ENCODE measurements around the gene MPIG6B.
A peak's percentile ranks its signal among the peaks of the same experiment; 100 is the strongest.

The MPIG6B gene

GRCh38 chr6:31762878-31763618 lies 39.9 kb downstream of the MPIG6B start:
- Histone ChIP-seq H3F3A (ENCODE audit: insufficient read depth, low read length) (no peaks in the 10 kb centered on the region; the same call in 1 of the 2 replicates), H3K4me2 (ENCODE audit: low read depth, low read length) (no peak overlapping the region), H3K36me3 (replicated peaks; ENCODE audit: insufficient read depth, low read length) (no peaks in the 10 kb centered on the region), H3K9me3 (replicated peaks; ENCODE audit: insufficient read depth, low read length) (no peaks in the 10 kb centered on the region), H2AFZ (ENCODE audit: low read length) (no peak overlapping the region), H3K9me2 (replicated peaks; ENCODE audit: insufficient read depth, low read length) (no peaks in the 10 kb centered on the region), H4K20me1 (ENCODE audit: insufficient read depth, low read length) (no peaks in the 10 kb centered on the region), H3K9ac (ENCODE audit: low read length) (no peak overlapping the region), H3K27ac (ENCODE audit: low read length) (no peak overlapping the region), H3K27me3 (replicated peaks; ENCODE audit: insufficient read depth, low read length) (no peaks in the 10 kb centered on the region), H3K79me2 (ENCODE audit: low read length) (no peaks in the 10 kb centered on the region), H3K4me1 (ENCODE audit: low read length) (peaks cover 16% of the 10 kb centered on the region), H3K4me3 (ENCODE audit: low read length) (no peak overlapping the region)
- no peak for DNase-seq
- TF ChIP-seq EZH2phosphoT487 (IDR thresholded peaks at IDR 0.05; ENCODE audit: low read length) (no peak), CTCF (IDR thresholded peaks at IDR 0.05; ENCODE audit: low read length) (no peak), EZH2 (optimal IDR thresholded peaks at IDR 0.05; ENCODE audit: low read depth, low read length) (no peak)

DNA sequence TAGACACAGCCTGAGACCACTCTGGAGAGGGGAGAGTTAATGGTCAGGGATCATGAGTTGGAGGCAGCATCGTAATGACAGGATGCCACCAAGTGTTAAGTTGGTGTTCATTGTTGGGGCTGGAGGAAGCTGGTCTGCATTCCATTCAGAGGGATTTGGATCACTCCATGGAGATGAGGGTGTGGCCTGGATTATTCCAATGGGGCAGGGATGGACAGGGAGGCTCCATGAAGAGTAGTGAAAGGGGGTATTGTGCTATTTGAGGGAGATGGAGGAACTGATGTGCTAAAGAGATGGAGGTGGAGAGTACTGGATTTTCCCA lies 40.4 kb downstream of the MPIG6B start:
- Histone ChIP-seq H3K9me3 (replicated peaks; ENCODE audit: insufficient read depth, low read length) (no peaks in the 10 kb centered on the region), H3F3A (ENCODE audit: insufficient read depth, low read length) (no peaks in the 10 kb centered on the region; the same call in 1 of the 2 replicates), H3K27ac (ENCODE audit: low read length) (no peak overlapping the region), H3K4me2 (ENCODE audit: low read depth, low read length) (no peak overlapping the region), H3K27me3 (replicated peaks; ENCODE audit: insufficient read depth, low read length) (no peaks in the 10 kb centered on the region), H4K20me1 (ENCODE audit: insufficient read depth, low read length) (no peaks in the 10 kb centered on the region), H2AFZ (ENCODE audit: low read length) (no peak overlapping the region), H3K9ac (ENCODE audit: low read length) (no peak overlapping the region), H3K4me1 (ENCODE audit: low read length) (peaks cover 16% of the 10 kb centered on the region), H3K79me2 (ENCODE audit: low read length) (no peaks in the 10 kb centered on the region), H3K4me3 (ENCODE audit: low read length) (no peak overlapping the region), H3K9me2 (replicated peaks; ENCODE audit: insufficient read depth, low read length) (no peaks in the 10 kb centered on the region), H3K36me3 (replicated peaks; ENCODE audit: insufficient read depth, low read length) (no peaks in the 10 kb centered on the region)
- TF ChIP-seq EZH2phosphoT487 (IDR thresholded peaks at IDR 0.05; ENCODE audit: low read length) (no peak), CTCF (IDR thresholded peaks at IDR 0.05; ENCODE audit: low read length) (no peak), EZH2 (optimal IDR thresholded peaks at IDR 0.05; ENCODE audit: low read depth, low read length) (no peak)
- DNase-seq: no peak

DNA sequence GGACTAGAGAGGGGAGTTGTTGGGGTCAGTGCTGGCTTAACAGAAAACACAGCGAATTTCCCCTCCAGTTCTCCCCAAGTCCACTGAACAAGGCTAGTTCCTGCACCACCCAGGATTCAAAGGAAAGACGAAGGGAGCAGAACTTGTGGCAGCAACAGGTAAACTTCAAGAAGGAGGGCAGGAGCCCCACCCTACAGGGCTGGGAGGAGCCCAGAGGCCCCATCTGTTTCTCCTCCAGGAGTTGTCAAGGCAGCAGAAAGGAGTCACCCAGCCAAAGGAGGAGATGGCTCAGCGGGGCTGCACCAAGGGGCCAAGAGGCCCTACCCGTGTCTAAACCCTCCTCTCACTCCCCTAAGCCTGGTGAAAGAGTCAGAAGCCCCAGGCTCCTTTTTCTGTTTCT lies 41.0 kb downstream of the MPIG6B start:
- no peaks in the 10 kb centered on the region for H3K27me3 ChIP-seq (replicated peaks; ENCODE audit: insufficient read depth, low read length)
- no peaks in the 10 kb centered on the region for H3K79me2 ChIP-seq (ENCODE audit: low read length)
- no peak overlapping the region for H2AFZ ChIP-seq (ENCODE audit: low read length)
- H3F3A ChIP-seq (ENCODE audit: insufficient read depth, low read length): no peaks in the 10 kb centered on the region; the same call in 1 of the 2 replicates
- no peak overlapping the region for H3K4me3 ChIP-seq (ENCODE audit: low read length)
- no peaks in the 10 kb centered on the region for H4K20me1 ChIP-seq (ENCODE audit: insufficient read depth, low read length)
- DNase-seq: no peak
- no peak for TF ChIP-seq EZH2 (optimal IDR thresholded peaks at IDR 0.05; ENCODE audit: low read depth, low read length)
- TF ChIP-seq CTCF (IDR thresholded peaks at IDR 0.05; ENCODE audit: low read length): no peak
- TF ChIP-seq EZH2phosphoT487 (IDR thresholded peaks at IDR 0.05; ENCODE audit: low read length): no peak
- H3K4me1 ChIP-seq (ENCODE audit: low read length): peaks cover 16% of the 10 kb centered on the region
- no peaks in the 10 kb centered on the region for H3K36me3 ChIP-seq (replicated peaks; ENCODE audit: insufficient read depth, low read length)
- H3K4me2 ChIP-seq (ENCODE audit: low read depth, low read length): peak overlapping the region; percentile 2; the same call in 1 of the 2 replicates
- no peak overlapping the region; the same call in 1 of the 2 replicates for H3K9ac ChIP-seq (ENCODE audit: low read length)
- peak overlapping the region; percentile 36; the same call in 1 of the 2 replicates for H3K27ac ChIP-seq (ENCODE audit: low read length)
- H3K9me2 ChIP-seq (replicated peaks; ENCODE audit: insufficient read depth, low read length): no peaks in the 10 kb centered on the region
- no peaks in the 10 kb centered on the region for H3K9me3 ChIP-seq (replicated peaks; ENCODE audit: insufficient read depth, low read length)

Measured in MM.1S (cell line).